Endothelial cell of umbilical vein (primary cell): ENCODE results near the gene MED15. TPM values are rescaled to one million over a fixed set of nuclear protein-coding genes. Genes with fewer than 3 reads are reported as not detected.

Experiments used
- BruUV-seq: library from RNA; stranded (reverse); fragments of 400-500 nt; replicated peaks from 2 replicates; lab custom pipeline; 2021; lab: Mats Ljungman, UMichigan
- CTCF ChIA-PET: fragments of 300-600, 350-600 bp; sonication (Branson Sonifier 250); formaldehyde crosslinking; loops from one replicate; lab custom pipeline; 2021; ENCODE audit warnings: antibody characterized with exemption, inconsistent platforms; lab: Charles Lee
- POLR2A ChIA-PET: fragments of 300-600, 350-600 bp; sonication (Branson Sonifier 250); formaldehyde crosslinking; loops from one replicate; lab custom pipeline; 2021; ENCODE audit warnings: antibody characterized with exemption, inconsistent platforms; lab: Charles Lee
- DNase-seq: peaks from one replicate; pipeline ENCODE4 v3.0.0-alpha.2; 2011; ENCODE audit warnings: low read depth, low spot score
- FAIRE-seq: peaks from 2 replicates; lab custom pipeline; 2011; peaks lifted over from hg19 to GRCh38; lab: Jason Lieb, UNC
- H2AFZ ChIP-seq: 2 replicates; pipeline ENCODE4 v1.6.0; 2012; ENCODE audit warnings: low read depth, low read length, control low read depth, inconsistent platforms
- H3K27ac ChIP-seq: 2 replicates; pipeline ENCODE4 v1.5.1; 2011; ENCODE audit warnings: low read depth, mild to moderate bottlenecking, control low read depth, low read length, moderate library complexity; ENCODE audit not compliant: insufficient read depth
- H3K27me3 ChIP-seq, 2 experiments: 2 replicates each; pipeline versions ENCODE4 v1.6.0 to v1.6.1; 2011; ENCODE audit warnings: low read length in 2 of 2, mixed read lengths in 1 of 2; ENCODE audit not compliant: control insufficient read depth in 2 of 2, insufficient read depth in 2 of 2
- H3K36me3 ChIP-seq, 2 experiments: 2 replicates in 1 of 2; 3 replicates in 1 of 2; pipeline ENCODE4 v1.5.1; 2011; ENCODE audit warnings: low read length in 2 of 2, mild to moderate bottlenecking in 1 of 2, moderate library complexity in 1 of 2; ENCODE audit not compliant: control insufficient read depth in 2 of 2, insufficient read depth in 2 of 2; ENCODE audit errors: extremely low read depth in 1 of 2
- H3K4me1 ChIP-seq: 3 replicates; pipeline ENCODE4 v1.5.1; 2011; ENCODE audit warnings: mild to moderate bottlenecking, low read length; ENCODE audit not compliant: control insufficient read depth, insufficient read depth; ENCODE audit errors: extremely low read depth
- H3K4me2 ChIP-seq: 2 replicates; pipeline ENCODE4 v1.6.1; 2011; ENCODE audit warnings: low read length, control low read depth, mixed read lengths; ENCODE audit not compliant: insufficient read depth
- H3K4me3 ChIP-seq, 3 experiments: fragments of 200-600 bp in 1 of 3; sonication (generic), shearing (Covaris generic) in 1 of 3; replicated peaks in 1 of 3; 2 replicates each; pipeline ENCODE4 v1.5.1; 2011 to 2016; ENCODE audit warnings: control low read depth in 3 of 3, low read length in 3 of 3, mild to moderate bottlenecking in 2 of 3, inconsistent platforms in 1 of 3, low read depth in 1 of 3, moderate library complexity in 1 of 3; ENCODE audit not compliant: insufficient read depth in 1 of 3
- H3K79me2 ChIP-seq: 2 replicates; pipeline ENCODE4 v1.6.0; 2012; ENCODE audit warnings: low read length, inconsistent platforms; ENCODE audit not compliant: control insufficient read depth, insufficient read depth
- H3K9ac ChIP-seq: replicated peaks from 2 replicates; pipeline ENCODE3; 2011; ENCODE audit warnings: low read length, control low read depth; ENCODE audit not compliant: insufficient read depth; ENCODE audit errors: extremely low read depth
- H3K9me1 ChIP-seq: replicated peaks from 3 replicates; pipeline ENCODE4 v1.6.0; 2011; ENCODE audit warnings: mild to moderate bottlenecking, low read length; ENCODE audit not compliant: control insufficient read depth, insufficient read depth; ENCODE audit errors: extremely low read depth
- H3K9me3 ChIP-seq: replicated peaks from 2 replicates; pipeline ENCODE4 v1.5.1; 2012; ENCODE audit warnings: low read length, inconsistent platforms; ENCODE audit not compliant: control insufficient read depth, insufficient read depth
- H4K20me1 ChIP-seq: replicated peaks from 2 replicates; pipeline ENCODE3; 2011; ENCODE audit warnings: mild to moderate bottlenecking, low read length; ENCODE audit not compliant: control insufficient read depth, insufficient read depth; ENCODE audit errors: extremely low read depth
- CTCF ChIP-seq, 2 donors: IDR thresholded peaks; 1 replicate in 1 of 2; 2 replicates in 1 of 2; pipeline ENCODE4 v1.5.1; 2011; ENCODE audit warnings: low read length in 2 of 2, mild to moderate bottlenecking in 2 of 2, moderate library complexity in 2 of 2, control low read depth in 1 of 2, inconsistent platforms in 1 of 2, low read depth in 1 of 2; ENCODE audit not compliant: insufficient read depth in 1 of 2; ENCODE audit errors: extremely low read depth in 1 of 2
- EZH2 ChIP-seq: IDR thresholded peaks from 2 replicates; pipeline ENCODE4 v1.6.1; 2012; ENCODE audit warnings: borderline replicate concordance, low read depth, mild to moderate bottlenecking, moderate library complexity, low read length, inconsistent platforms; ENCODE audit not compliant: severe bottlenecking
- FOS ChIP-seq: IDR thresholded peaks from 2 replicates; pipeline ENCODE4 v1.6.1; 2011; ENCODE audit warnings: mild to moderate bottlenecking, low read length, moderate library complexity, borderline replicate concordance; ENCODE audit not compliant: insufficient read depth
- GATA2 ChIP-seq: IDR thresholded peaks from 2 replicates; pipeline ENCODE4 v1.7.0; 2011; ENCODE audit warnings: low read depth, mild to moderate bottlenecking, moderate library complexity, mixed read lengths, low read length; ENCODE audit not compliant: insufficient read length, insufficient read depth
- JUN ChIP-seq: IDR thresholded peaks from 2 replicates; pipeline ENCODE4 v1.6.1; 2011; ENCODE audit warnings: borderline replicate concordance, low read depth; ENCODE audit not compliant: insufficient read length, insufficient read depth
- MAX ChIP-seq: IDR thresholded peaks from 2 replicates; pipeline ENCODE4 v1.6.1; 2011; ENCODE audit not compliant: insufficient read depth, insufficient read length
- MYC ChIP-seq: IDR thresholded peaks from one replicate; pipeline ENCODE4 v1.6.1; 2011; ENCODE audit warnings: mild to moderate bottlenecking, low read depth, low read length
- POLR2A ChIP-seq: IDR thresholded peaks from 2 replicates; pipeline ENCODE4 v1.6.1; 2012; ENCODE audit warnings: low read depth, mild to moderate bottlenecking, control low read depth, low read length
- POLR2AphosphoS5 ChIP-seq: IDR thresholded peaks from 2 replicates; pipeline ENCODE4 v1.6.1; 2012; ENCODE audit warnings: low read depth, mild to moderate bottlenecking, control low read depth, low read length, moderate library complexity; ENCODE audit not compliant: insufficient read depth
- dilution Hi-C: fragments of 300-500 bp; cut with MboI; formaldehyde crosslinking; loops from one replicate; pipeline ENCODE4 v1.15.0; 2019; ENCODE audit warnings: low sequenced_read_pairs; ENCODE audit not compliant: extremely low pct_ligation_motif_present
- intact Hi-C: fragments of 100-400 bp; cut with micrococcal nuclease; formaldehyde crosslinking; loops from one replicate; pipeline ENCODE4 v1.10.0; 2022
- polyA plus RNA-seq, 4 experiments: library from polyadenylated mRNA; depleted of rRNA in 3 of 4; stranded (reverse) in 3 of 4; unstranded in 1 of 4; fragments of >200 nt; gene quantifications; 2 replicates each; pipeline versions ENCODE4 v1.2.1 to v1.2.3, GENCODE V29; 2011 to 2012; ENCODE audit warnings: missing spikeins in 1 of 4
- total RNA-seq: library from RNA; stranded (reverse); gene quantifications from 2 replicates; pipeline ENCODE4 v1.2.3, GENCODE V29; 2021

MED15 gene
- total and polyA plus RNA-seq, 2 donors (not counting 3 experiments of a cell fraction or from before 2014, with no cell fraction given), result 68.1 to 138 TPM

- FAIRE-seq, result no peak
- Histone ChIP-seq H3K9ac (no peak overlapping the region), H3K9me1 (no peaks in the 10 kb centered on the region), H3K4me1 (peaks cover 12% of the 10 kb centered on the region), H3K4me3 (no peak overlapping the region), H3K79me2 (peaks cover 45% of the 10 kb centered on the region), H2AFZ (no peak overlapping the region), H3K36me3 (peaks cover 22 to 23% of the 10 kb centered on the region in 2 experiments), H4K20me1 (no peaks in the 10 kb centered on the region), H3K9me3 (no peaks in the 10 kb centered on the region), H3K4me2 (no peak overlapping the region), H3K27me3 (no peaks in the 10 kb centered on the region), H3K27ac (no peak overlapping the region)
- TF ChIP-seq EZH2 (no peak), MYC (no peak), POLR2AphosphoS5 (no peak), POLR2A (no peak), FOS (no peak), MAX (no peak), GATA2 (no peak), CTCF (IDR thresholded peaks at IDR 0.05; ENCODE audit: extremely low read depth in 1 of 2, insufficient read depth in 1 of 2, low read depth in 1 of 2, low read length in 2 of 2) (no peak), JUN (no peak)
- no peak for DNase-seq
- POLR2A ChIA-PET, result no interaction called here
- intact Hi-C loops, result no loop called here
- dilution Hi-C loops, result no loop called here
- CTCF ChIA-PET, result interaction anchor here (6.1 kb wide), 1 partner anchor 14 kb away, joined by 27 read pairs; no protein-coding TSS in a partner anchor
- no TSS peak for BruUV-seq
Measured at GRCh38 chr22:20558534-20558933, 51.1 kb downstream of the MED15 start.
